Measurements from ENCODE around the gene TRIM54. TPM values are rescaled to one million over a fixed set of nuclear protein-coding genes. Genes with fewer than 3 reads are reported as not detected.

Gene TRIM54
- total RNA-seq, 1 donor from 2014 or later = not detected

GRCh38 chr2:27305516-27305915 lies 23.3 kb downstream of the TRIM54 start:
- peaks cover 36% of the 10 kb centered on the region for H3K27me3 Mint-ChIP-seq (ENCODE audit: low read depth, unreplicated experiment)
- H3K27me3 ChIP-seq (ENCODE audit: insufficient read depth, low read length) = peaks cover 45% of the 10 kb centered on the region
- H3K27ac ChIP-seq (ENCODE audit: low read depth, low read length) = no peak overlapping the region
- FAIRE-seq = no peak
- H4K20me1 ChIP-seq (ENCODE audit: insufficient read depth, low read length) = peaks cover 23% of the 10 kb centered on the region
- no peak overlapping the region for H3K27ac Mint-ChIP-seq (ENCODE audit: unreplicated experiment)
- no peak overlapping the region for H2AFZ ChIP-seq (ENCODE audit: low read depth, low read length)
- H3K36me3 Mint-ChIP-seq (ENCODE audit: low read depth, unreplicated experiment) = peaks cover 8% of the 10 kb centered on the region
- no peaks in the 10 kb centered on the region for H3K79me2 ChIP-seq (ENCODE audit: insufficient read depth, low read length)
- no peaks in the 10 kb centered on the region for H3K4me1 Mint-ChIP-seq (ENCODE audit: low read depth, unreplicated experiment)
- peaks cover 4% of the 10 kb centered on the region for H3K9me3 Mint-ChIP-seq (ENCODE audit: unreplicated experiment)
- H3K9ac ChIP-seq (ENCODE audit: low read length) = no peak overlapping the region
- no peak overlapping the region for H3K4me3 ChIP-seq (ENCODE audit: insufficient read depth, low read depth, low read length)
- no peak overlapping the region for H3K4me3 Mint-ChIP-seq (ENCODE audit: unreplicated experiment)
- H3K4me2 ChIP-seq (ENCODE audit: low read length) = no peak overlapping the region
- DNase-seq (ENCODE audit: low read depth) = no peak
- H3K4me1 ChIP-seq (ENCODE audit: insufficient read depth, low read length) = peaks cover 3% of the 10 kb centered on the region
- TF ChIP-seq CTCF (IDR thresholded peaks at IDR 0.05; ENCODE audit: insufficient read depth, low read depth, low read length) (no peak), EZH2 (IDR thresholded peaks at IDR 0.05; ENCODE audit: insufficient read depth, low read length) (no peak)
- no peaks in the 10 kb centered on the region for H3K36me3 ChIP-seq (ENCODE audit: insufficient read depth, low read length)
- no peaks in the 10 kb centered on the region for H3K9me3 ChIP-seq (ENCODE audit: insufficient read depth, low read depth, low read length)

GRCh38 chr2:27306136-27306535 lies 23.9 kb downstream of the TRIM54 start:
- Histone ChIP-seq H3K4me1 (ENCODE audit: insufficient read depth, low read length) (peaks cover 3% of the 10 kb centered on the region), H3K4me3 (ENCODE audit: insufficient read depth, low read depth, low read length) (no peak overlapping the region), H3K36me3 (ENCODE audit: insufficient read depth, low read length) (no peaks in the 10 kb centered on the region), H3K9ac (ENCODE audit: low read length) (no peak overlapping the region), H3K27ac (ENCODE audit: low read depth, low read length) (no peak overlapping the region), H4K20me1 (ENCODE audit: insufficient read depth, low read length) (peaks cover 23% of the 10 kb centered on the region), H3K79me2 (ENCODE audit: insufficient read depth, low read length) (no peaks in the 10 kb centered on the region), H3K27me3 (ENCODE audit: insufficient read depth, low read length) (peaks cover 45% of the 10 kb centered on the region), H3K9me3 (ENCODE audit: insufficient read depth, low read depth, low read length) (no peaks in the 10 kb centered on the region), H2AFZ (ENCODE audit: low read depth, low read length) (no peak overlapping the region), H3K4me2 (ENCODE audit: low read length) (no peak overlapping the region)
- Mint-ChIP-seq H3K27ac (ENCODE audit: unreplicated experiment) (no peak overlapping the region), H3K9me3 (ENCODE audit: unreplicated experiment) (peaks cover 4% of the 10 kb centered on the region), H3K27me3 (ENCODE audit: low read depth, unreplicated experiment) (peaks cover 36% of the 10 kb centered on the region), H3K4me1 (ENCODE audit: low read depth, unreplicated experiment) (no peaks in the 10 kb centered on the region), H3K4me3 (ENCODE audit: unreplicated experiment) (no peak overlapping the region), H3K36me3 (ENCODE audit: low read depth, unreplicated experiment) (peaks cover 8% of the 10 kb centered on the region)
- DNase-seq (ENCODE audit: low read depth) = no peak
- no peak for FAIRE-seq
- TF ChIP-seq CTCF (IDR thresholded peaks at IDR 0.05; ENCODE audit: insufficient read depth, low read depth, low read length) = no peak
- TF ChIP-seq EZH2 (IDR thresholded peaks at IDR 0.05; ENCODE audit: insufficient read depth, low read length) = no peak

GRCh38 chr2:27306573-27307286 lies 24.5 kb downstream of the TRIM54 start:
- TF ChIP-seq EZH2 (IDR thresholded peaks at IDR 0.05; ENCODE audit: insufficient read depth, low read length) (peak; percentile 85), CTCF (IDR thresholded peaks at IDR 0.05; ENCODE audit: insufficient read depth, low read depth, low read length) (no peak)
- no peak overlapping the region for H3K27ac Mint-ChIP-seq (ENCODE audit: unreplicated experiment)
- peaks cover 4% of the 10 kb centered on the region for H3K9me3 Mint-ChIP-seq (ENCODE audit: unreplicated experiment)
- Histone ChIP-seq H2AFZ (ENCODE audit: low read depth, low read length) (no peak overlapping the region), H3K36me3 (ENCODE audit: insufficient read depth, low read length) (no peaks in the 10 kb centered on the region), H3K9ac (ENCODE audit: low read length) (no peak overlapping the region), H3K4me1 (ENCODE audit: insufficient read depth, low read length) (peaks cover 3% of the 10 kb centered on the region), H3K4me2 (ENCODE audit: low read length) (peak overlapping the region; percentile 19), H3K4me3 (ENCODE audit: insufficient read depth, low read depth, low read length) (no peak overlapping the region), H3K27ac (ENCODE audit: low read depth, low read length) (no peak overlapping the region), H3K9me3 (ENCODE audit: insufficient read depth, low read depth, low read length) (no peaks in the 10 kb centered on the region), H3K27me3 (ENCODE audit: insufficient read depth, low read length) (peaks cover 45% of the 10 kb centered on the region), H3K79me2 (ENCODE audit: insufficient read depth, low read length) (no peaks in the 10 kb centered on the region), H4K20me1 (ENCODE audit: insufficient read depth, low read length) (peaks cover 23% of the 10 kb centered on the region)
- H3K36me3 Mint-ChIP-seq (ENCODE audit: low read depth, unreplicated experiment) = peaks cover 14% of the 10 kb centered on the region
- no peak overlapping the region for H3K4me3 Mint-ChIP-seq (ENCODE audit: unreplicated experiment)
- H3K4me1 Mint-ChIP-seq (ENCODE audit: low read depth, unreplicated experiment) = no peaks in the 10 kb centered on the region
- FAIRE-seq (no peak), DNase-seq (ENCODE audit: low read depth) (no peak)
- peaks cover 36% of the 10 kb centered on the region for H3K27me3 Mint-ChIP-seq (ENCODE audit: low read depth, unreplicated experiment)

Data from astrocyte (in vitro differentiated cells and primary cell).